ENCODE results near the gene OR3A1. TPM values are rescaled to one million over a fixed set of nuclear protein-coding genes. Genes with fewer than 3 reads are reported as not detected.
"Not testable (repeated sequence)": the region's sequence is repeated elsewhere in the genome, so short reads cannot be mapped to it uniquely, and the experiment has no call there.

Gene OR3A1
- total RNA-seq, 2 experiments from 2014 or later: 0.40 TPM; not detected in 1

- H3K9me3 Mint-ChIP-seq, CTCF ChIA-PET: not testable (repeated sequence)
Measured at GRCh38 chr17:3249013-3249412, 49.1 kb downstream of the OR3A1 start.

GRCh38 chr17:3244841-3245240 is 53.3 kb downstream of the OR3A1 start:
- H3K36me3 Mint-ChIP-seq (ENCODE audit: low read depth); H3K9me3 Mint-ChIP-seq; POLR2A ChIA-PET; H3K27me3 Mint-ChIP-seq; H3K4me1 Mint-ChIP-seq; DNase-seq; CTCF ChIA-PET; H3K27ac Mint-ChIP-seq; H3K4me3 Mint-ChIP-seq: not testable (repeated sequence)

More at GRCh38 chr17:3249013-3249412, 49.1 kb downstream of the OR3A1 start:
- H3K4me1 Mint-ChIP-seq; DNase-seq; H3K27ac Mint-ChIP-seq; H3K27me3 Mint-ChIP-seq; H3K36me3 Mint-ChIP-seq (ENCODE audit: low read depth); POLR2A ChIA-PET; H3K4me3 Mint-ChIP-seq: not testable (repeated sequence)

GRCh38 chr17:3241044-3241443 is 57.1 kb downstream of the OR3A1 start:
- DNase-seq; POLR2A ChIA-PET; H3K4me3 Mint-ChIP-seq; H3K9me3 Mint-ChIP-seq; H3K36me3 Mint-ChIP-seq (ENCODE audit: low read depth); H3K27ac Mint-ChIP-seq; H3K27me3 Mint-ChIP-seq; CTCF ChIA-PET; H3K4me1 Mint-ChIP-seq: not testable (repeated sequence)

Other genes starting within 250 kb of the OR3A1 start
- gene OR1D5, start 234.8 kb downstream of the OR3A1 start, total RNA-seq: not detected
- not detected for gene OR1D2, start 193.9 kb downstream of the OR3A1 start, total RNA-seq
- not detected for gene OR1G1, start 170.8 kb downstream of the OR3A1 start, total RNA-seq
- not detected for gene OR1A2, start 100.8 kb downstream of the OR3A1 start, total RNA-seq
- under 1 TPM in 1 of 2 experiments, not detected in 1; 0.05 TPM for gene OR1A1, start 90.7 kb downstream of the OR3A1 start, total RNA-seq
- gene OR3A2, start 87.9 kb upstream of the OR3A1 start, total RNA-seq: 1 to 10 TPM; 1.3 to 1.5 TPM
- not detected for gene OR1E1, start 100.0 kb upstream of the OR3A1 start, total RNA-seq
- not detected for gene OR3A3, start 113.0 kb upstream of the OR3A1 start, total RNA-seq
- gene OR1E2, start 135.5 kb upstream of the OR3A1 start, total RNA-seq: not detected
- not detected for gene SPATA22, start 173.5 kb upstream of the OR3A1 start, total RNA-seq
- not detected for gene ASPA, start 177.6 kb upstream of the OR3A1 start, total RNA-seq